DOHH2 (cell line): ENCODE data around the gene PCBP3.

Source experiments
- H3F3A ChIP-seq: fragments of 200-600 bp; sonication (generic), shearing (Covaris generic); 2 replicates; pipeline ENCODE4 v1.6.0; 2016; ENCODE audit warnings: antibody characterized with exemption, mild to moderate bottlenecking; ENCODE audit not compliant: control insufficient read depth, insufficient read depth
- H3K27ac ChIP-seq: fragments of 200-600 bp; sonication (generic); 2 replicates; pipeline ENCODE4 v1.5.1; 2014; ENCODE audit warnings: low read depth, mild to moderate bottlenecking, low read length, moderate library complexity
- H3K27me3 ChIP-seq: fragments of 200-600 bp; sonication (generic); 2 replicates; pipeline ENCODE4 v1.6.1; 2014; ENCODE audit warnings: mild to moderate bottlenecking, low read length, mixed read lengths; ENCODE audit not compliant: control insufficient read depth
- H3K36me3 ChIP-seq: fragments of 200-600 bp; sonication (generic); 2 replicates; pipeline ENCODE4 v1.6.1; 2014; ENCODE audit warnings: mild to moderate bottlenecking, low read length, moderate library complexity, mixed read lengths; ENCODE audit not compliant: control insufficient read depth
- H3K4me1 ChIP-seq: fragments of 200-600 bp; sonication (generic); 2 replicates; pipeline ENCODE4 v1.6.1; 2014; ENCODE audit warnings: mild to moderate bottlenecking, low read length, mixed read lengths; ENCODE audit not compliant: control insufficient read depth
- H3K4me2 ChIP-seq: fragments of 200-600 bp; sonication (generic); 2 replicates; pipeline ENCODE4 v1.6.0; 2014; ENCODE audit warnings: mild to moderate bottlenecking, low read length, moderate library complexity
- H3K4me3 ChIP-seq: fragments of 200-600 bp; sonication (generic); 2 replicates; pipeline ENCODE4 v1.5.1; 2014; ENCODE audit warnings: mild to moderate bottlenecking, low read length, mixed read lengths
- H3K79me2 ChIP-seq: fragments of 200-600 bp; sonication (generic); 2 replicates; pipeline ENCODE4 v1.6.1; 2014; ENCODE audit warnings: mild to moderate bottlenecking, low read length, mixed read lengths; ENCODE audit not compliant: control insufficient read depth
- H3K9me2 ChIP-seq: fragments of 200-600 bp; sonication (generic); replicated peaks from 2 replicates; pipeline ENCODE4 v1.6.1; 2014; ENCODE audit warnings: mild to moderate bottlenecking, low read length, mixed read lengths; ENCODE audit not compliant: control insufficient read depth
- H3K9me3 ChIP-seq: fragments of 200-600 bp; sonication (generic); 2 replicates; pipeline ENCODE4 v1.6.1; 2014; ENCODE audit warnings: antibody characterized with exemption, low read length, mixed read lengths; ENCODE audit not compliant: control insufficient read depth, insufficient read depth
- H4K20me1 ChIP-seq: fragments of 200-600 bp; sonication (generic); 2 replicates; pipeline ENCODE4 v1.6.0; 2014; ENCODE audit warnings: low read depth, mild to moderate bottlenecking, antibody characterized with exemption, low read length, moderate library complexity; ENCODE audit not compliant: control insufficient read depth, insufficient read depth
- EZH2phosphoT487 ChIP-seq: fragments of 200-600 bp; sonication (generic); IDR thresholded peaks from 2 replicates; pipeline ENCODE4 v1.6.1; 2017; ENCODE audit warnings: borderline replicate concordance, mild to moderate bottlenecking, antibody characterized with exemption, low read length, moderate library complexity, mixed read lengths
- TF ChIP-seq, protein P1 (sequence below): fragments of 200-600 bp; sonication (generic); IDR thresholded peaks from one replicate; pipeline ENCODE4 v1.5.1; 2014; ENCODE audit warnings: antibody characterized with exemption, mild to moderate bottlenecking, low read depth, low read length; ENCODE audit not compliant: poor library complexity, severe bottlenecking

The PCBP3 gene

GRCh38 chr21:45892916-45893739 lies 249.6 kb downstream of the PCBP3 start:
- H3K27me3 ChIP-seq: no peaks in the 10 kb centered on the region
- no peaks in the 10 kb centered on the region for H3F3A ChIP-seq
- H3K4me2 ChIP-seq: no peak overlapping the region
- no peak for TF ChIP-seq EZH2phosphoT487
- TF ChIP-seq, protein P1, sequence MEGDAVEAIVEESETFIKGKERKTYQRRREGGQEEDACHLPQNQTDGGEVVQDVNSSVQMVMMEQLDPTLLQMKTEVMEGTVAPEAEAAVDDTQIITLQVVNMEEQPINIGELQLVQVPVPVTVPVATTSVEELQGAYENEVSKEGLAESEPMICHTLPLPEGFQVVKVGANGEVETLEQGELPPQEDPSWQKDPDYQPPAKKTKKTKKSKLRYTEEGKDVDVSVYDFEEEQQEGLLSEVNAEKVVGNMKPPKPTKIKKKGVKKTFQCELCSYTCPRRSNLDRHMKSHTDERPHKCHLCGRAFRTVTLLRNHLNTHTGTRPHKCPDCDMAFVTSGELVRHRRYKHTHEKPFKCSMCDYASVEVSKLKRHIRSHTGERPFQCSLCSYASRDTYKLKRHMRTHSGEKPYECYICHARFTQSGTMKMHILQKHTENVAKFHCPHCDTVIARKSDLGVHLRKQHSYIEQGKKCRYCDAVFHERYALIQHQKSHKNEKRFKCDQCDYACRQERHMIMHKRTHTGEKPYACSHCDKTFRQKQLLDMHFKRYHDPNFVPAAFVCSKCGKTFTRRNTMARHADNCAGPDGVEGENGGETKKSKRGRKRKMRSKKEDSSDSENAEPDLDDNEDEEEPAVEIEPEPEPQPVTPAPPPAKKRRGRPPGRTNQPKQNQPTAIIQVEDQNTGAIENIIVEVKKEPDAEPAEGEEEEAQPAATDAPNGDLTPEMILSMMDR: no peak
- no peaks in the 10 kb centered on the region for H4K20me1 ChIP-seq
- H3K36me3 ChIP-seq: no peaks in the 10 kb centered on the region
- no peaks in the 10 kb centered on the region for H3K4me1 ChIP-seq
- H3K4me3 ChIP-seq: no peak overlapping the region
- no peaks in the 10 kb centered on the region for H3K9me3 ChIP-seq
- H3K79me2 ChIP-seq: no peaks in the 10 kb centered on the region
- H3K27ac ChIP-seq: no peak overlapping the region
- no peaks in the 10 kb centered on the region for H3K9me2 ChIP-seq

- no peaks in the 10 kb centered on the region for H3K9me3 ChIP-seq
- no peak overlapping the region for H3K4me2 ChIP-seq
- H3K27me3 ChIP-seq: no peaks in the 10 kb centered on the region
- no peaks in the 10 kb centered on the region for H3K36me3 ChIP-seq
- H3K79me2 ChIP-seq: no peaks in the 10 kb centered on the region
- H4K20me1 ChIP-seq: no peaks in the 10 kb centered on the region
- TF ChIP-seq EZH2phosphoT487: no peak
- TF ChIP-seq, protein P1: no peak
- H3K4me1 ChIP-seq: no peaks in the 10 kb centered on the region
- no peaks in the 10 kb centered on the region for H3K9me2 ChIP-seq
- no peak overlapping the region for H3K4me3 ChIP-seq
- H3K27ac ChIP-seq: no peak overlapping the region
- no peaks in the 10 kb centered on the region for H3F3A ChIP-seq
These were observed 250.4 kb downstream of the PCBP3 start for GRCh38 chr21:45893740-45894449.

DNA sequence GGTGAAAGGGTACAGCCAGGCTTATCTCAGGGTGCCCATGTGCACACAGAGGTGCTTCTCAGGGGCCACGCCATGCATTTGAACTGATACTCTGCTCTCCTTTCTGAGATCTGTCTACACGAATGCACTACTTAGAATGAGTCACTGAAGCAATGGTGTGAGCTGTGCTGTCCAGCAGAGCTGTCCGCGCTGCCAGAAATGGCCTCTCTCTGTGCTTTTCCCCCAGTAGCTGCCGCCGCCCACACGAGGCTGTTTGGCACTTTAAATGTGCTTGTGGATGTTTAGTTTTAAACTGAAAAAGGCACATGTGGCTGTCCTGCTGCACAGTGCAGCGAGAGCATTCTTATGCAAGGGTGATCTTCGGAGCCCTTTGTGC lies 250.9 kb downstream of the PCBP3 start:
- no peak overlapping the region for H3K27ac ChIP-seq
- no peak for TF ChIP-seq EZH2phosphoT487
- TF ChIP-seq, protein P1: no peak
- no peaks in the 10 kb centered on the region for H3K36me3 ChIP-seq
- no peaks in the 10 kb centered on the region for H4K20me1 ChIP-seq
- no peaks in the 10 kb centered on the region for H3F3A ChIP-seq
- H3K4me1 ChIP-seq: no peaks in the 10 kb centered on the region
- H3K9me3 ChIP-seq: no peaks in the 10 kb centered on the region
- H3K9me2 ChIP-seq: no peaks in the 10 kb centered on the region
- no peaks in the 10 kb centered on the region for H3K79me2 ChIP-seq
- no peak overlapping the region for H3K4me2 ChIP-seq
- H3K27me3 ChIP-seq: no peaks in the 10 kb centered on the region
- no peak overlapping the region for H3K4me3 ChIP-seq
